ENCODE data around the gene TLCD4. TPM values are rescaled to one million over a fixed set of nuclear protein-coding genes. Genes with fewer than 3 reads are reported as not detected.

Gene TLCD4
- total and polyA plus RNA-seq, 10 donors, result 0.11 to 12.5 (median 0.75) TPM

GRCh38 chr1:95076034-95076433 lies 41.1 kb upstream of the TLCD4 start:
- intact Hi-C loops (cut with DNase I; ENCODE audit: low total_unique reads), result no loop called here
- no peaks in the 10 kb centered on the region for H3K9me3 ChIP-seq
- H3K27ac ChIP-seq, result no peak overlapping the region
- no peak for TF ChIP-seq POLR2AphosphoS5 (IDR thresholded peaks at IDR 0.05)
- TF ChIP-seq POLR2A (IDR thresholded peaks at IDR 0.05), result no peak
- no peak for TF ChIP-seq CTCF (IDR thresholded peaks at IDR 0.05 in 8 of 11, conservative IDR thresholded peaks at IDR 0.05 in 3 of 11)
- H3K27me3 ChIP-seq (replicated peaks in 1 of 7), result peaks cover 0 to 12% (median 0%) of the 10 kb centered on the region in 7 donors
- no peak overlapping the region for H3K4me3 ChIP-seq
- H3K36me3 ChIP-seq, result peaks cover 0 to 2% (median 0%) of the 10 kb centered on the region in 6 donors
- H3K4me1 ChIP-seq, result peaks cover 5 to 20% (median 15%) of the 10 kb centered on the region in 6 donors
- DNase-seq, result no peak

GRCh38 chr1:95080446-95080845 lies 36.7 kb upstream of the TLCD4 start:
- no peak overlapping the region for H3K4me3 ChIP-seq
- intact Hi-C loops (cut with DNase I; ENCODE audit: low total_unique reads), result loop anchor here (10.0 kb wide), 1 partner anchor 154 kb away; the partner anchor contains the start of gene RWDD3
- WGBS, 5 donors, result 75 to 87% (median 82%) methylated on average over 1 of the region's 1 CpG

GRCh38 chr1:95080879-95081278 lies 36.3 kb upstream of the TLCD4 start:
- no peaks in the 10 kb centered on the region for H3K4me1 ChIP-seq
- no peaks in the 10 kb centered on the region for H3K36me3 ChIP-seq
- H3K27me3 ChIP-seq (replicated peaks in 1 of 7), result peaks cover 0 to 12% (median 0%) of the 10 kb centered on the region in 7 donors
- H3K4me3 ChIP-seq, result no peak overlapping the region
- intact Hi-C loops (cut with DNase I; ENCODE audit: low total_unique reads), result loop anchor here (10.0 kb wide), 1 partner anchor 154 kb away; the partner anchor contains the start of gene RWDD3
- 81 to 93% (median 82%) methylated on average over 1 of the region's 1 CpG for WGBS, 5 donors
- no peaks in the 10 kb centered on the region for H3K9me3 ChIP-seq
- no peak for DNase-seq
- TF ChIP-seq POLR2AphosphoS5 (IDR thresholded peaks at IDR 0.05), result no peak
- no peak for TF ChIP-seq CTCF (IDR thresholded peaks at IDR 0.05 in 8 of 11, conservative IDR thresholded peaks at IDR 0.05 in 3 of 11)
- TF ChIP-seq POLR2A (IDR thresholded peaks at IDR 0.05), result no peak
- H3K27ac ChIP-seq, result no peak overlapping the region

More at GRCh38 chr1:95080446-95080845, 36.7 kb upstream of the TLCD4 start:
- Histone ChIP-seq H3K9me3 (no peaks in the 10 kb centered on the region), H3K4me1 (no peaks in the 10 kb centered on the region), H3K27me3 (replicated peaks in 1 of 7) (peaks cover 0 to 12% (median 0%) of the 10 kb centered on the region in 7 donors), H3K36me3 (no peaks in the 10 kb centered on the region), H3K27ac (no peak overlapping the region)
- no peak for DNase-seq
- TF ChIP-seq POLR2AphosphoS5 (IDR thresholded peaks at IDR 0.05) (no peak), CTCF (IDR thresholded peaks at IDR 0.05 in 8 of 11, conservative IDR thresholded peaks at IDR 0.05 in 3 of 11) (no peak), POLR2A (IDR thresholded peaks at IDR 0.05) (no peak)

- no peak for DNase-seq
- Histone ChIP-seq H3K9me3 (peaks cover 0 to 2% (median 0%) of the 10 kb centered on the region in 8 donors), H3K36me3 (no peaks in the 10 kb centered on the region), H3K4me3 (no peak overlapping the region), H3K27ac (no peak overlapping the region), H3K27me3 (replicated peaks in 1 of 7) (peaks cover 0 to 3% (median 0%) of the 10 kb centered on the region in 7 donors), H3K4me1 (no peaks in the 10 kb centered on the region)
- intact Hi-C loops (cut with DNase I; ENCODE audit: low total_unique reads), result loop anchor here (10.0 kb wide), 1 partner anchor 150 kb away; the partner anchor contains the start of gene RWDD3
- WGBS, 5 donors, result 61 to 77% (median 74%) methylated on average over 8 of the region's 8 CpGs
- TF ChIP-seq CTCF (IDR thresholded peaks at IDR 0.05 in 8 of 11, conservative IDR thresholded peaks at IDR 0.05 in 3 of 11) (peak in 9 of 11 experiments; percentile 33 to 73 (median 62)), POLR2A (IDR thresholded peaks at IDR 0.05) (no peak), POLR2AphosphoS5 (IDR thresholded peaks at IDR 0.05) (no peak)
These were observed 32.6 kb upstream of the TLCD4 start for GRCh38 chr1:95084317-95085176.

All from spleen (tissue), 11 donors.